NCI-H1048 (cell line): Measurements from ENCODE around the gene GAB1.

ENCODE experiments used
- DNase-seq: peaks from one replicate; lab custom pipeline; 2025; lab: John Stamatoyannopoulos, UW

The GAB1 gene

GRCh38 chr4:143336781-143337599, at the start of gene GAB1:
Gene GAB1 (plus strand): TSS chr4:143336876. CDS start chr4:143337189, 313 bp downstream.
- peak; percentile 13 for DNase-seq

- DNase-seq, result no peak
These were observed 49.1 kb upstream of the GAB1 start for GRCh38 chr4:143287572-143287923.

GRCh38 chr4:143288171-143288570, 48.5 kb upstream of the GAB1 start:
- no peak for DNase-seq

- DNase-seq, result no peak
These were observed 47.3 kb upstream of the GAB1 start for GRCh38 chr4:143289370-143289769.

GRCh38 chr4:143291314-143291713, 45.4 kb upstream of the GAB1 start:
- no peak for DNase-seq

- no peak for DNase-seq
These were observed 43.8 kb upstream of the GAB1 start for GRCh38 chr4:143292858-143293257.

- no peak for DNase-seq
These were observed 42.4 kb upstream of the GAB1 start for GRCh38 chr4:143294310-143294709.

- no peak for DNase-seq
These were observed 41.9 kb upstream of the GAB1 start for GRCh38 chr4:143294710-143295275.

- no peak for DNase-seq
These were observed 40.1 kb upstream of the GAB1 start for GRCh38 chr4:143296397-143297067.

- DNase-seq, result no peak
These were observed 35.8 kb upstream of the GAB1 start for GRCh38 chr4:143300860-143301259.

- no peak for DNase-seq
These were observed 34.1 kb upstream of the GAB1 start for GRCh38 chr4:143302536-143302935.

- DNase-seq, result no peak
These were observed 29.9 kb upstream of the GAB1 start for GRCh38 chr4:143306788-143307187.

GRCh38 chr4:143307531-143307930, 29.1 kb upstream of the GAB1 start:
- no peak for DNase-seq

- no peak for DNase-seq
These were observed 28.3 kb upstream of the GAB1 start for GRCh38 chr4:143308377-143308776.

GRCh38 chr4:143311924-143312323, 24.8 kb upstream of the GAB1 start:
- no peak for DNase-seq

GRCh38 chr4:143313521-143313920, 23.2 kb upstream of the GAB1 start:
- no peak for DNase-seq

- no peak for DNase-seq
These were observed 22.7 kb upstream of the GAB1 start for GRCh38 chr4:143313996-143314395.

- no peak for DNase-seq
These were observed 16.6 kb upstream of the GAB1 start for GRCh38 chr4:143320113-143320512.

GRCh38 chr4:143326735-143327134, 9.9 kb upstream of the GAB1 start:
- no peak for DNase-seq

GRCh38 chr4:143329985-143330384, 6.7 kb upstream of the GAB1 start:
- no peak for DNase-seq

- DNase-seq, result peak; percentile 16
These were observed 496 bp upstream of the GAB1 start for GRCh38 chr4:143335979-143336780.

GRCh38 chr4:143337600-143338287, 1.1 kb downstream of the GAB1 start:
- DNase-seq, result no peak
